GM21515 (cell line): ENCODE data around the gene LHX4.

Source experiments
- ATAC-seq: cut with Tn5 transposase; IDR thresholded peaks from one replicate; pipeline ENCODE4 v1.9.1; 2021; ENCODE audit not compliant: unreplicated experiment

LHX4 gene

DNA sequence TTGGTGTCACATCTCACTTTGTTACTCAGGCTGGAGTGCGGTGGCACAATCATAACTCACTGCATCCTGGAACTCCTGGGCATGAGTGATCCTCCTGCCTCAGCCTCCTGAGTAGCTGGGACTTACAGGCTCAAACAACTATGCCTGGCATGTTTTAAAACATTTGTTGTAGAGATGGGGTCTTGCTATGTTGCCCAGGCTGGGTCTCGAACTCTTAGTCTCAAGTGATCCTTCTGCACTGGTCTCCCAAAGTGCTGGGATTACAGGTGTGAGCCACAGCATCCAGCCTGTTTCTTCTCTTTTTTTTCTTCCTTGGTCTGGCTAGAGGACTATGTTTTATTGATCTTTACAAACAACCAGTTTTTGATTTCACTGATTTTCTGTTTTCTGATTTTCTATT lies 64.6 kb downstream of the LHX4 start:
- ATAC-seq: no peak

DNA sequence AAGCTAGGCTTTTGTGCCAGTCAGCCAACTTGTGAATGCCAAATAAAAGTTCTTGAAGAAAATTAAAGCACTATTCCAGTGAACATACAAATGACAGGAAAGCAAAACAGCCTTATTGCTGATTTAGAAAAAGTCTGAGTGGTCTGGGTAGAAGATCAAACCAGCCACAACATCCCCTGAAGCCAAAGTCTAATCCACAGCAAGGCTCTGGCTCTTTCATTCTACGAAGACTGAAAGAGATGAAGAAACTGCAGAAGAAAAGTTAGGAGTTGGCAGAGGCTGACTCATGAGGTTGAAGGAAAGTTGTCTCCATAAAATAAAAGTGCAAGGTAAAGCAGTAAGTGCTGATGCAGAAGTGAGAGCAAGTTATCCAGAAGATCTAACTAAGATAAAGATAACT lies 65.9 kb downstream of the LHX4 start:
- ATAC-seq: no peak

- no peak for ATAC-seq
Measured at GRCh38 chr1:180299479-180300221, 69.6 kb downstream of the LHX4 start.

DNA sequence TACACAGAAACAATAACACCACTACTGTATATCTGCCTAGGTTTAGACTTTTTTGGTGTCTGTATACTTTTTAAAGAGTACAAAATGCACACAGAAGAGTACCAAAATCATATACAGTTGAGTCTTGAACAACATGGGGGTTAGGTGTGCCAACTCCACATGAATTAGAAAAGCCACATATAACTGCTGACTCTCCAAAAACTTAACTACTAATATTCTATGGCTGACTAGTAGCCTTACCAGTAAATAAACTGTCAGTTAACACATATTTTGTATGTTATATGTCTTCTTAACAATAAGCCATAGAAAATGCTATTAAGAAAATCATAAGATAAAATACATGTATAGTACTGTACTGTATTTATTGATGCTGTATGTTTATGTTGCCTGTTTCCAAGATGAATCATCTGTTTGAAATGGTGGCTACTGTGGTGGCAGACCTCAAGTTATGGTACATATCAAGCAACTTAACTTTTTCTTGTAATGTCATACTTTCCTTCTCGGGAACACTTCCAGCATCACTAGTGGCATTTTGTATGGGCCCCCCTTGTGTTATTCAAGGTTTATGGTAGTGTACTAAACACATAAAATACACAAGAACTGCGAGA lies 71.2 kb downstream of the LHX4 start:
- no peak for ATAC-seq

- ATAC-seq: no peak
Measured at GRCh38 chr1:180309338-180309737, 79.3 kb downstream of the LHX4 start.

GRCh38 chr1:180310095-180310494 lies 80.0 kb downstream of the LHX4 start:
- ATAC-seq: no peak

DNA sequence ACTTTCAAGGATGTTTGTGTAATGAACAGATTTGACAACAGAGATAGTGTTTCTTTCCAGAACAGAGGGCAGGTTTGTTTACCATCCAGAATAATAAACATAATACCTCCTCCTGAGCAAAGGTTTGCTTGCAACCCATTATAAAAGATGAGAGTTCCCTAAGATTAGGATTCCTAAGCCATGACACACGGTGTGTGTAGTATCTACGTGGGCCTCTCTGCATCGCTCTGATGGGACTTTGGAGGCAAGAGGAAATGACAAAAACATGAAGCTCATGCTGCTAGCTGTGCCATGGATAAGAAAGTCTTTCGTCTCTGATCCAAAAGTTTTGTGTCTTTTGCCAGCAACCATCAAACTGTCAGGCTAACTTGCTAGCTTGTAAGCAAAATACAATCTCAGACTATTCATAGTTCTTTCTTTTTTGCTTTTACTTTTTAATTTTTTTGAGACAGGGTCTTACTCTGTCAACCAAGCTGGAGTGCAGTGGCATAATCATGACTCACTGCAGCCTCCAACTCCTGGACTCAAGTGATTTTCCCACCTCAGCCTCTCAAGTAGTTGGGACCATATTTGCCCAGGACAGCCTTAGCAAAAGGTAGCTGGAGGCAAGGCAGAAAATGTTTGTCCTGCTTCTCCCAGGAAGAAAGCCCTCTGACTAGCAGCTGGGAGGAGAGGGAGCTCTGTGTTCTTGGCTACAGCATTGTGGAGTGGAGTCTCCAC lies 81.1 kb downstream of the LHX4 start:
- no peak for ATAC-seq

DNA sequence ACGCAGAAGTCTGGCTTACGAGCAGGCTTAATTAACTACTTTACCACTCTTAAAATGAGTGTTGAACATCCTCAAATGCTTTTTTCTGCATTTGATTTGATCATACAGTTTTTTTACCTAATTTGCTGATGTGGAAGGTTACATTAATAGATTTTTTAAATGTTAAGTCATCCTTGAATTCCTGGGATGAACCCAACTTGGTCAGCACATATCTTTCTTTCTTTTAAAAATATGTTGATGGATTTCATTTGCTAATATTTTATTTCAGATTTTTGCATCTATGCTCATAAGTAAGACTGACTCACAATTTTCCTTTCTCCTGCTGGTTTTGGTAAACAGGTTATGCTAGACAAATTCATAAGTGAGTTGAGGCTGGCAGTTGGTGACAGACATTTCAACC lies 82.9 kb downstream of the LHX4 start:
- ATAC-seq: no peak

GRCh38 chr1:180327089-180327488 lies 97.0 kb downstream of the LHX4 start:
- ATAC-seq: no peak
